Ascending aorta (tissue), 2 donors: ENCODE measurements around the gene RAMP1. TPM values are rescaled to one million over a fixed set of nuclear protein-coding genes. Genes with fewer than 3 reads are reported as not detected.

Source experiments
- DNase-seq, 2 donors: peaks; one replicate each; pipeline ENCODE4 v3.0.0-alpha.2; 2019; ENCODE audit warnings: low spot score in 2 of 2
- H3K27ac ChIP-seq, 2 donors: fragments of 200-600 bp; sonication (generic); one replicate each; pipeline ENCODE4 v1.5.1; 2016 to 2017; ENCODE audit warnings: mild to moderate bottlenecking in 1 of 2
- H3K27me3 ChIP-seq: fragments of 200-600 bp; sonication (generic); one replicate; pipeline ENCODE4 v1.5.1; 2017
- H3K36me3 ChIP-seq, 2 donors: fragments of 200-600 bp; sonication (generic); one replicate each; pipeline ENCODE4 v1.5.1; 2016
- H3K4me1 ChIP-seq, 2 donors: fragments of 200-600 bp; sonication (generic); one replicate each; pipeline ENCODE4 v1.5.1; 2016 to 2017; ENCODE audit warnings: mild to moderate bottlenecking in 1 of 2
- H3K4me3 ChIP-seq, 2 donors: fragments of 200-600 bp; sonication (generic); one replicate each; pipeline ENCODE4 v1.5.1; 2016 to 2017; ENCODE audit warnings: mild to moderate bottlenecking in 1 of 2
- H3K9me3 ChIP-seq, 2 donors: fragments of 200-600 bp; sonication (generic); one replicate each; pipeline ENCODE4 v1.5.1; 2016
- intact Hi-C: fragments of 100-400 bp; cut with DNase I; formaldehyde crosslinking; loops from one replicate; pipeline ENCODE4 v1.15.1; 2023
- total RNA-seq: library from RNA; depleted of rRNA; stranded (reverse); fragments of >200 nt; gene quantifications from one replicate; pipeline ENCODE4 v1.1.0, GENCODE V29; 2016
- TF ChIP-seq, protein P1 (sequence below), 3 experiments: fragments of 200-600 bp in 2 of 3; fragments of 450-650 bp in 1 of 3; sonication (generic) in 2 of 3; IDR thresholded peaks; one replicate each; pipeline ENCODE4 v1.5.1; 2016 to 2019; ENCODE audit warnings: antibody characterized with exemption in 3 of 3, mild to moderate bottlenecking in 1 of 3, moderate library complexity in 1 of 3

RAMP1 gene
- total RNA-seq, 1 donor from 2014 or later: 191 TPM

DNA sequence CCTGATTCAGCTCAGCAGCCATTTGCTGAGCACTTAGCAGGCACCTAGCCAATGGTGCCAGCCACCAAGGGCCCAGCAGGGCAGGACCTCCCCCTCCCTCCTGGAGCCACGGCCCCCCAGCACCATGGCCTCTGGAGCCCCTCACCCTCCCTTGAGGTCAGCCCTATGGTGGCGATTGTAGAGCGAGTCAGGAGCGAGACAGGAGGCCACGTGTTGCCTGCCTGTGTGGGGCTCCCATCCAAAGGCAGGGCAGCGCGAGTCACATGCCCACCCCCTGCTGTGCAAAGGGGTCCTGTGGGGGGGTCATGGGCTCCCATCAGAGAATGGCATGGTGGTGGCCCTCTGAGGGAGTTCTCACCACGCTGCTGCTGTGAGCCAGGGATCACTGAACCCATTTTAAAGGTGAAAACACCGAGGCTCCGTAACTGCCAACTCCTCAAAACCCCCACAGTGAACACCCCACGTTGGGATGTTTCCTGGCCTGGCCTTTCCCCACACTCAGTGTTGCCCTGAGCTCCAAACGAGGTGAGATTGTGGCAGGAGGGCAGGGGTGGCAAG is 35.6 kb downstream of the RAMP1 start:
- no peaks in the 10 kb centered on the region for H3K9me3 ChIP-seq
- H3K27ac ChIP-seq: peak overlapping the region; percentile 96 to 99
- intact Hi-C loops: loop anchor here (10.0 kb wide), 1 partner anchor 830 kb away; no protein-coding TSS in a partner anchor
- H3K36me3 ChIP-seq: peaks cover 0 to 6% of the 10 kb centered on the region in 2 donors
- TF ChIP-seq, protein P1, sequence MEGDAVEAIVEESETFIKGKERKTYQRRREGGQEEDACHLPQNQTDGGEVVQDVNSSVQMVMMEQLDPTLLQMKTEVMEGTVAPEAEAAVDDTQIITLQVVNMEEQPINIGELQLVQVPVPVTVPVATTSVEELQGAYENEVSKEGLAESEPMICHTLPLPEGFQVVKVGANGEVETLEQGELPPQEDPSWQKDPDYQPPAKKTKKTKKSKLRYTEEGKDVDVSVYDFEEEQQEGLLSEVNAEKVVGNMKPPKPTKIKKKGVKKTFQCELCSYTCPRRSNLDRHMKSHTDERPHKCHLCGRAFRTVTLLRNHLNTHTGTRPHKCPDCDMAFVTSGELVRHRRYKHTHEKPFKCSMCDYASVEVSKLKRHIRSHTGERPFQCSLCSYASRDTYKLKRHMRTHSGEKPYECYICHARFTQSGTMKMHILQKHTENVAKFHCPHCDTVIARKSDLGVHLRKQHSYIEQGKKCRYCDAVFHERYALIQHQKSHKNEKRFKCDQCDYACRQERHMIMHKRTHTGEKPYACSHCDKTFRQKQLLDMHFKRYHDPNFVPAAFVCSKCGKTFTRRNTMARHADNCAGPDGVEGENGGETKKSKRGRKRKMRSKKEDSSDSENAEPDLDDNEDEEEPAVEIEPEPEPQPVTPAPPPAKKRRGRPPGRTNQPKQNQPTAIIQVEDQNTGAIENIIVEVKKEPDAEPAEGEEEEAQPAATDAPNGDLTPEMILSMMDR (IDR thresholded peaks at IDR 0.05): no peak
- no peaks in the 10 kb centered on the region for H3K27me3 ChIP-seq
- H3K4me1 ChIP-seq: peaks cover 40 to 76% of the 10 kb centered on the region in 2 donors
- no peak overlapping the region for H3K4me3 ChIP-seq
- no peak for DNase-seq

DNA sequence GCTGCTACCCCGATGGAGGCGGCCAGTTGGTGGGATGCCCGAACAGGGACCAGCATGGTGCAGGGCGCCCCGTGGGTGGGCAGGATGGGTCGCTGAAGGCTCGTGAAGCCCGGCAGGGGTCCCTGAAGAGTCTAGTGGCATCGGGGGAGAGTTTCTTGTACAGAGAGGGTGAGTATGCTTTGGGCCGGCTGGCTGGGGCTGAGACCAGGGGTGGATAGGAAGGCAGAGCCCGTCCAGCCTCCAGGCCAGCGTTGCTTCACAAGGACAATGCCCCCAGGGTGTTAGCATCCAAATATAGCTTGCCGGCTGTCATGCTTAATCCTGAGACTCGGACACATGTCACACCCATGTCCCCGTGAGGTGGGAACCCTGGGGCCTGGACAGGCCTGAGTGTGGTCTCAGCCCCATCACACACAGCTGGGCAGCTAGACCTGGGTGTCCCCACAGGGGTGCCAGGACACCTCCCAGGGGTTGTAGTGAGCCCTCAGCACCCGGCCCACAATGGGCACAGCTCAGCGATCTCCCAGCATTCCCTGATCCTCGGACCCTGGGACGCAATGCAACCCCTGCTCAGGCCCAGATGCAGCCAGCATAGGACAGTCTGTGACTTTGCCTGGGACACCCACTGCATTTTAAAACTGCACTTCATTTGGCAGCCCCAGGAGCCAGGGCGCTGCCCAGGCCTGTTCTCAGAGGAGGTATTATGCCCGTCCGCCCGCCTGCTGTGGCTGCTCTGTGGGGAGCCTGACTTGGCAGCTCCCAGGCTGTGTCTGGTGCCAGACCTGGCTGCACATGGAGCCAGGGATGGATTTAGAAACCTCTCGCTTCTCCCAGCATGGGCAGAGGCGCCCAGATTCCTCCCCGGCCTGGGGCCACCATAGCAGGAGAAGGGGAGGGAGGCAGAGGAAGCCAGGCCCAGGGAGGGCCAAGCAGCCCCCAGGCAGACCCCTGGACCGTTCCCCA is 36.4 kb downstream of the RAMP1 start:
- H3K36me3 ChIP-seq: peaks cover 1 to 8% of the 10 kb centered on the region in 2 donors
- intact Hi-C loops: loop anchor here (10.0 kb wide), 1 partner anchor 829 kb away; no protein-coding TSS in a partner anchor
- DNase-seq: peak; percentile 70 to 94
- no peak overlapping the region for H3K4me3 ChIP-seq
- H3K4me1 ChIP-seq: peaks cover 40 to 80% of the 10 kb centered on the region in 2 donors
- no peaks in the 10 kb centered on the region for H3K9me3 ChIP-seq
- no peaks in the 10 kb centered on the region for H3K27me3 ChIP-seq
- peak overlapping the region; percentile 96 to 99 for H3K27ac ChIP-seq
- TF ChIP-seq, protein P1 (IDR thresholded peaks at IDR 0.05): no peak

DNA sequence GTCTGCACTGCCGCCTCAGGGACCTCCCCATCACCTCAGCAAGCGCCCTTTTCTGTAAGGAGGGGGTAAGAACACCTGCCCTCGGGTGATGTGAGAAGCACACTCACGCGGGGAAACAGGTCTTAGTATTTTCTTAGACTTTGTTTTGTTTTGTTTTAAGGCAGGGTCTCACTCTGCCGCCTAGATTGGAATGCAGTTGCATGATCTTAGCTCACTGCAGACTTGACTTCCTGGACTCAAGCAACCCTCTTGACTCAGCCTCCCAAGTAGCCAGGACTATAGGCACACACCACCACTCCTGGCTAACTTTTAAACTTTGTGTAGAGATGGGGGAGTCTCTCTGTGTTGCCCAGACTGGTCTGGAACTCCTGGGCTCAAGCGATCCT is 37.1 kb downstream of the RAMP1 start:
- intact Hi-C loops: loop anchor here (10.0 kb wide), 1 partner anchor 828 kb away; no protein-coding TSS in a partner anchor
- peaks cover 42 to 86% of the 10 kb centered on the region in 2 donors for H3K4me1 ChIP-seq

DNA sequence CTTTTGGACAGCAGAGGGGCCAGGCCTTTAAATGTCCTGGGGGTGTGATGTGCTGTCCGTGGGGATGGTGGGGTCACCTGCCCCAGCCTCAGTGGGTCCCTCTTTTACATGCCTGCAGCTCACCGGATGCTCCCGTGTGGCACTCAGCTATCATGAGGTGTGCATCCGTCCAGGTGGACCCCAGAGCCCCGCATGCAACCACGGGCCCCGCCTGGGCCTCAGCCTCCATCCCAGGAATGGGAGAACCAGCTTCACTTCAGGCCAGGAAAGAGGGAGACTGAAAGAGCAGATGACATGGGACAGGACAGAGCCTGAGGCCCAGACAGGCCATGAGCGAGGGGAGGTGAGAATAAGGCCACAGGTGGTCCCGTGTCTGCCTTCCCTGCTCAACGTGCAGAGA is 37.5 kb downstream of the RAMP1 start:
- Histone ChIP-seq H3K4me1 (peaks cover 42 to 90% of the 10 kb centered on the region in 2 donors), H3K27me3 (no peaks in the 10 kb centered on the region), H3K9me3 (no peaks in the 10 kb centered on the region), H3K4me3 (no peak overlapping the region), H3K36me3 (peaks cover 8 to 15% of the 10 kb centered on the region in 2 donors), H3K27ac (peak overlapping the region; percentile 96 to 99)
- no peak for DNase-seq
- TF ChIP-seq, protein P1 (IDR thresholded peaks at IDR 0.05): no peak
- intact Hi-C loops: loop anchor here (10.0 kb wide), 1 partner anchor 828 kb away; no protein-coding TSS in a partner anchor

More for the DNA sequence above, 37.1 kb downstream of the RAMP1 start:
- DNase-seq: no peak
- no peak overlapping the region for H3K4me3 ChIP-seq
- peak overlapping the region; percentile 96 to 99 for H3K27ac ChIP-seq
- peaks cover 8 to 14% of the 10 kb centered on the region in 2 donors for H3K36me3 ChIP-seq
- no peaks in the 10 kb centered on the region for H3K9me3 ChIP-seq
- TF ChIP-seq, protein P1 (IDR thresholded peaks at IDR 0.05): no peak
- H3K27me3 ChIP-seq: no peaks in the 10 kb centered on the region

DNA sequence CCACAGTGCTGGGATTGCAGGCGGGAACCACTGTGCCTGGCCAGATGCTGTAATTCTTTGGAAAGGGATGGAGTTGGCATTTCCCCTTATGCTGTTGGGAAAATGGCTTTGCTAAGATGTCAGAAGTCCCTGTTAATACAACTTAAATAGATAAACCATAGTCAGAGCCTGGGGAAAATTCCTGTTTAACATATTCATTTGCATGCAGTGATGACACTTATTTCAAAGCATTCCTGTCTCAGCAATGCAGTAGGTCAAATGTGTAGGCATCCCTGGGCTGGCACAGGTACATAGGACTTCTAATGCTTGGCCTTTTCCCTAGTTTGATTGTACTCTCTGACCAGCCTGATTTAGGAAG is 38.6 kb downstream of the RAMP1 start:
- no peak for DNase-seq
- Histone ChIP-seq H3K4me1 (peaks cover 42 to 91% of the 10 kb centered on the region in 2 donors), H3K27ac (peak overlapping the region; percentile 96 to 99), H3K36me3 (peaks cover 8 to 15% of the 10 kb centered on the region in 2 donors), H3K4me3 (no peak overlapping the region), H3K9me3 (no peaks in the 10 kb centered on the region), H3K27me3 (no peaks in the 10 kb centered on the region)
- TF ChIP-seq, protein P1 (IDR thresholded peaks at IDR 0.05): no peak
- intact Hi-C loops: loop anchor here (10.0 kb wide), 1 partner anchor 827 kb away; no protein-coding TSS in a partner anchor
